HAP-1 (cell line): ENCODE measurements around the gene SNRNP200.

Experiments
- DNase-seq, 2 experiments: peaks; one replicate each; pipeline ENCODE4 v3.0.0-alpha.2; 2016 to 2020; ENCODE audit warnings: low spot score in 2 of 2
- H3K27me3 ChIP-seq: fragments of 250-450 bp; sonication (Bioruptor Pico); 2 replicates; pipeline ENCODE4 v1.5.1; 2020; ENCODE audit warnings: low read depth, mild to moderate bottlenecking, moderate library complexity
- H3K36me3 ChIP-seq: fragments of 250-450 bp; sonication (Bioruptor Pico); replicated peaks from 2 replicates; pipeline ENCODE4 v1.5.1; 2020; ENCODE audit warnings: mild to moderate bottlenecking
- H3K4me1 ChIP-seq: fragments of 250-450 bp; sonication (Bioruptor Pico); 2 replicates; pipeline ENCODE4 v1.5.1; 2020; ENCODE audit warnings: mild to moderate bottlenecking
- H3K4me3 ChIP-seq: fragments of 250-450 bp; sonication (Bioruptor Pico); 2 replicates; pipeline ENCODE4 v1.5.1; 2020; ENCODE audit warnings: mild to moderate bottlenecking, moderate library complexity
- H3K9me3 ChIP-seq: fragments of 250-450 bp; sonication (Bioruptor Pico); 2 replicates; pipeline ENCODE4 v1.5.1; 2020; ENCODE audit warnings: mild to moderate bottlenecking, moderate library complexity
- in situ Hi-C: fragments of 300-500 bp; cut with MboI; formaldehyde crosslinking; loops from 3 replicates; pipeline ENCODE4 v1.14.3; 2020; ENCODE audit warnings: low sequenced_read_pairs, inconsistent platforms, mixed read lengths

The SNRNP200 gene

GRCh38 chr2:96333708-96334107 is 28.4 kb upstream of the SNRNP200 start:
- Histone ChIP-seq H3K4me1 (peaks cover 20% of the 10 kb centered on the region), H3K27me3 (no peaks in the 10 kb centered on the region), H3K9me3 (no peaks in the 10 kb centered on the region), H3K4me3 (no peak overlapping the region), H3K36me3 (no peaks in the 10 kb centered on the region)
- in situ Hi-C loops = no loop called here
- no peak for DNase-seq

GRCh38 chr2:96330407-96330806 is 25.1 kb upstream of the SNRNP200 start:
- peaks cover 22% of the 10 kb centered on the region for H3K4me1 ChIP-seq
- H3K36me3 ChIP-seq = peaks cover 5% of the 10 kb centered on the region; the same call in 1 of the 2 replicates
- in situ Hi-C loops = no loop called here
- no peaks in the 10 kb centered on the region for H3K9me3 ChIP-seq
- DNase-seq = no peak
- H3K4me3 ChIP-seq = no peak overlapping the region
- no peaks in the 10 kb centered on the region for H3K27me3 ChIP-seq

- Histone ChIP-seq H3K36me3 (peaks cover 5% of the 10 kb centered on the region; the same call in 1 of the 2 replicates), H3K4me1 (peaks cover 19% of the 10 kb centered on the region), H3K27me3 (no peaks in the 10 kb centered on the region), H3K9me3 (no peaks in the 10 kb centered on the region), H3K4me3 (no peak overlapping the region)
- DNase-seq = no peak
- in situ Hi-C loops = no loop called here
Observed at GRCh38 chr2:96329874-96330273, 24.5 kb upstream of the SNRNP200 start.

- no peaks in the 10 kb centered on the region for H3K9me3 ChIP-seq
- H3K4me1 ChIP-seq = peaks cover 19% of the 10 kb centered on the region
- H3K4me3 ChIP-seq = no peak overlapping the region
- DNase-seq = peak; percentile 73 to 88
- peaks cover 5% of the 10 kb centered on the region; the same call in 1 of the 2 replicates for H3K36me3 ChIP-seq
- in situ Hi-C loops = no loop called here
- no peaks in the 10 kb centered on the region for H3K27me3 ChIP-seq
Observed at GRCh38 chr2:96329456-96329855, 24.1 kb upstream of the SNRNP200 start.

GRCh38 chr2:96326990-96327820 is 21.9 kb upstream of the SNRNP200 start:
- peaks cover 19% of the 10 kb centered on the region for H3K4me1 ChIP-seq
- peaks cover 3% of the 10 kb centered on the region; the same call in 1 of the 2 replicates for H3K27me3 ChIP-seq
- peaks cover 5% of the 10 kb centered on the region; the same call in 1 of the 2 replicates for H3K36me3 ChIP-seq
- H3K9me3 ChIP-seq = no peaks in the 10 kb centered on the region
- in situ Hi-C loops = no loop called here
- DNase-seq = no peak
- H3K4me3 ChIP-seq = no peak overlapping the region

- DNase-seq = no peak
- in situ Hi-C loops = no loop called here
- Histone ChIP-seq H3K36me3 (peaks cover 5% of the 10 kb centered on the region; the same call in 1 of the 2 replicates), H3K27me3 (peaks cover 3% of the 10 kb centered on the region; the same call in 1 of the 2 replicates), H3K4me1 (peaks cover 23% of the 10 kb centered on the region), H3K9me3 (no peaks in the 10 kb centered on the region), H3K4me3 (no peak overlapping the region)
Observed at GRCh38 chr2:96326564-96326963, 21.2 kb upstream of the SNRNP200 start.

GRCh38 chr2:96325884-96326255 is 20.5 kb upstream of the SNRNP200 start:
- in situ Hi-C loops = no loop called here
- no peak for DNase-seq

GRCh38 chr2:96325041-96325883 is 19.9 kb upstream of the SNRNP200 start, which contains the start of gene ITPRIPL1:
Gene ITPRIPL1 (plus strand): TSS chr2:96325317. CDS start chr2:96325840, 523 bp downstream.
- Histone ChIP-seq H3K27me3 (peaks cover 3% of the 10 kb centered on the region), H3K9me3 (no peaks in the 10 kb centered on the region), H3K4me1 (peaks cover 33% of the 10 kb centered on the region), H3K4me3 (peak within 1 kb of the TSS; percentile 38), H3K36me3 (peaks cover 5% of the 10 kb centered on the region; the same call in 1 of the 2 replicates)
- in situ Hi-C loops = no loop called here
- DNase-seq = peak in 1 of 2 experiments; percentile 67

More at GRCh38 chr2:96325884-96326255, 20.5 kb upstream of the SNRNP200 start:
- Histone ChIP-seq H3K36me3 (peaks cover 5% of the 10 kb centered on the region; the same call in 1 of the 2 replicates), H3K27me3 (peaks cover 3% of the 10 kb centered on the region; the same call in 1 of the 2 replicates), H3K9me3 (no peaks in the 10 kb centered on the region), H3K4me1 (peaks cover 27% of the 10 kb centered on the region), H3K4me3 (peak overlapping the region; percentile 38)

GRCh38 chr2:96324721-96325040 is 19.3 kb upstream of the SNRNP200 start:
- Histone ChIP-seq H3K36me3 (peaks cover 5% of the 10 kb centered on the region; the same call in 1 of the 2 replicates), H3K9me3 (no peaks in the 10 kb centered on the region), H3K27me3 (peaks cover 3% of the 10 kb centered on the region), H3K4me1 (peaks cover 29% of the 10 kb centered on the region), H3K4me3 (peak overlapping the region; percentile 38)
- in situ Hi-C loops = no loop called here
- no peak for DNase-seq

- in situ Hi-C loops = no loop called here
Observed at GRCh38 chr2:96323849-96324248, 18.5 kb upstream of the SNRNP200 start.

GRCh38 chr2:96320728-96321622 is 15.6 kb upstream of the SNRNP200 start:
- in situ Hi-C loops = no loop called here
- Histone ChIP-seq H3K27me3 (peaks cover 3% of the 10 kb centered on the region), H3K36me3 (no peaks in the 10 kb centered on the region), H3K4me3 (peak overlapping the region; percentile 41), H3K9me3 (no peaks in the 10 kb centered on the region), H3K4me1 (peaks cover 25% of the 10 kb centered on the region)
- DNase-seq = peak in 1 of 2 experiments; percentile 71

More at GRCh38 chr2:96323849-96324248, 18.5 kb upstream of the SNRNP200 start:
- peaks cover 3% of the 10 kb centered on the region for H3K27me3 ChIP-seq
- H3K36me3 ChIP-seq = peaks cover 5% of the 10 kb centered on the region; the same call in 1 of the 2 replicates
- no peak overlapping the region for H3K4me3 ChIP-seq
- DNase-seq = no peak
- H3K9me3 ChIP-seq = no peaks in the 10 kb centered on the region
- H3K4me1 ChIP-seq = peaks cover 27% of the 10 kb centered on the region

- H3K4me1 ChIP-seq = peaks cover 18% of the 10 kb centered on the region
- peaks cover 3% of the 10 kb centered on the region for H3K27me3 ChIP-seq
- in situ Hi-C loops = no loop called here
- DNase-seq = no peak
- H3K4me3 ChIP-seq = peak overlapping the region; percentile 41
- no peaks in the 10 kb centered on the region for H3K36me3 ChIP-seq
- H3K9me3 ChIP-seq = no peaks in the 10 kb centered on the region
Observed at GRCh38 chr2:96320326-96320725, 15.0 kb upstream of the SNRNP200 start.

GRCh38 chr2:96319396-96319795 is 14.1 kb upstream of the SNRNP200 start:
- Histone ChIP-seq H3K4me1 (peaks cover 14% of the 10 kb centered on the region), H3K4me3 (no peak overlapping the region), H3K36me3 (no peaks in the 10 kb centered on the region), H3K27me3 (peaks cover 3% of the 10 kb centered on the region), H3K9me3 (no peaks in the 10 kb centered on the region)
- in situ Hi-C loops = no loop called here
- DNase-seq = no peak
